Neural cell (in vitro differentiated cells): ENCODE measurements around the gene NUDT19. TPM values are rescaled to one million over a fixed set of nuclear protein-coding genes. Genes with fewer than 3 reads are reported as not detected.

ENCODE experiments used
- H2AFZ ChIP-seq: fragments of 200-600, 300-800 bp; sonication (generic), shearing (Covaris generic); 2 replicates; pipeline ENCODE4 v1.6.0; 2014; ENCODE audit warnings: low read depth, mild to moderate bottlenecking, antibody characterized with exemption, low read length, moderate library complexity
- H3F3A ChIP-seq: fragments of 200-600 bp; shearing (Covaris generic); 2 replicates; pipeline ENCODE4 v1.6.1; 2016; ENCODE audit warnings: mild to moderate bottlenecking, moderate library complexity, mixed read lengths, antibody characterized with exemption, low read length; ENCODE audit not compliant: insufficient read depth, poor library complexity, severe bottlenecking
- H3K27ac ChIP-seq: fragments of 200-600, 300-800 bp; sonication (generic), shearing (Covaris generic); 2 replicates; pipeline ENCODE4 v1.5.1; 2014; ENCODE audit warnings: mild to moderate bottlenecking, low read length, moderate library complexity
- H3K27me3 ChIP-seq: fragments of 300-800, 200-600 bp; sonication (generic), shearing (Covaris generic); 2 replicates; pipeline ENCODE4 v1.6.0; 2014; ENCODE audit warnings: mild to moderate bottlenecking, low read depth, low read length, moderate library complexity; ENCODE audit not compliant: insufficient read depth
- H3K36me3 ChIP-seq: fragments of 300-800, 200-600 bp; sonication (generic), shearing (Covaris generic); 2 replicates; pipeline ENCODE4 v1.5.1; 2014; ENCODE audit warnings: mild to moderate bottlenecking, antibody characterized with exemption, low read length, moderate library complexity; ENCODE audit not compliant: insufficient read depth
- H3K4me2 ChIP-seq: fragments of 300-800, 200-600 bp; sonication (generic), shearing (Covaris generic); 2 replicates; pipeline ENCODE4 v1.6.0; 2014; ENCODE audit warnings: mild to moderate bottlenecking, low read length
- H3K4me3 ChIP-seq: fragments of 300-800, 200-600 bp; sonication (generic), shearing (Covaris generic); 2 replicates; pipeline ENCODE4 v1.5.1; 2014; ENCODE audit warnings: mild to moderate bottlenecking, low read length, moderate library complexity
- H3K79me2 ChIP-seq: fragments of 200-600 bp; shearing (Covaris generic); replicated peaks from 2 replicates; pipeline ENCODE4 v1.6.0; 2014; ENCODE audit warnings: mild to moderate bottlenecking, low read length, moderate library complexity; ENCODE audit not compliant: insufficient read depth
- H3K9ac ChIP-seq: fragments of 300-800, 200-600 bp; sonication (generic), shearing (Covaris generic); 2 replicates; pipeline ENCODE4 v1.6.1; 2016; ENCODE audit warnings: mild to moderate bottlenecking, low read length, mixed read lengths
- H3K9me2 ChIP-seq: fragments of 200-600 bp; shearing (Covaris generic); 2 replicates; pipeline ENCODE4 v1.6.1; 2016; ENCODE audit warnings: mild to moderate bottlenecking, low read length, mixed read lengths; ENCODE audit not compliant: insufficient read depth
- H3K9me3 ChIP-seq: fragments of 200-600, 300-800 bp; sonication (generic), shearing (Covaris generic); 2 replicates; pipeline ENCODE4 v1.6.1; 2016; ENCODE audit warnings: mild to moderate bottlenecking, mixed run types, low read length, moderate library complexity, mixed read lengths
- H4K20me1 ChIP-seq: fragments of 200-600 bp; shearing (Covaris generic); 2 replicates; pipeline ENCODE4 v1.6.1; 2016; ENCODE audit warnings: mild to moderate bottlenecking, mixed run types; ENCODE audit not compliant: insufficient read depth
- EP300 ChIP-seq: fragments of 450-650 bp; conservative IDR thresholded peaks from 2 replicates; pipeline ENCODE4 v1.6.1; 2014; ENCODE audit warnings: antibody characterized with exemption, mild to moderate bottlenecking, moderate library complexity; ENCODE audit not compliant: poor library complexity, severe bottlenecking
- EZH2 ChIP-seq: fragments of 200-600, 300-800 bp; shearing (Covaris generic), sonication (generic); IDR thresholded peaks from 2 replicates; pipeline ENCODE4 v1.6.1; 2014; ENCODE audit warnings: antibody characterized with exemption, low read length, borderline replicate concordance, mild to moderate bottlenecking; ENCODE audit not compliant: insufficient read depth, poor library complexity, severe bottlenecking
- MXI1 ChIP-seq: fragments of 450-650 bp; conservative IDR thresholded peaks from 2 replicates; pipeline ENCODE4 v1.6.1; 2014; ENCODE audit warnings: antibody characterized with exemption, mild to moderate bottlenecking; ENCODE audit not compliant: poor library complexity, severe bottlenecking
- POLR2AphosphoS5 ChIP-seq: IDR thresholded peaks from 2 replicates; pipeline ENCODE4 v1.6.1; 2012
- RAD21 ChIP-seq: fragments of 450-650 bp; conservative IDR thresholded peaks from 2 replicates; pipeline ENCODE4 v1.6.1; 2014; ENCODE audit warnings: antibody characterized with exemption, mild to moderate bottlenecking, moderate library complexity
- SMC3 ChIP-seq: fragments of 450-650 bp; conservative IDR thresholded peaks from 2 replicates; pipeline ENCODE4 v1.6.1; 2014; ENCODE audit warnings: antibody characterized with exemption, mild to moderate bottlenecking, moderate library complexity; ENCODE audit not compliant: poor library complexity
- TAF1 ChIP-seq: IDR thresholded peaks from 2 replicates; pipeline ENCODE4 v1.6.1; 2012; ENCODE audit warnings: low read depth
- polyA plus RNA-seq: library from polyadenylated mRNA; depleted of rRNA; stranded (reverse); fragments of >200 nt; gene quantifications from 2 replicates; pipeline ENCODE4 v1.2.3, GENCODE V29; 2014
- TF ChIP-seq, protein P1 (sequence below): fragments of 450-650 bp; IDR thresholded peaks from 2 replicates; pipeline ENCODE4 v1.5.1; 2014; ENCODE audit warnings: antibody characterized with exemption, mild to moderate bottlenecking, moderate library complexity; ENCODE audit not compliant: poor library complexity, severe bottlenecking
- TF ChIP-seq, protein P2 (sequence below): IDR thresholded peaks from 2 replicates; pipeline ENCODE4 v1.6.1; 2012; ENCODE audit warnings: borderline replicate concordance

The NUDT19 gene
- polyA plus RNA-seq, 1 donor from 2014 or later = 1.2 TPM

DNA sequence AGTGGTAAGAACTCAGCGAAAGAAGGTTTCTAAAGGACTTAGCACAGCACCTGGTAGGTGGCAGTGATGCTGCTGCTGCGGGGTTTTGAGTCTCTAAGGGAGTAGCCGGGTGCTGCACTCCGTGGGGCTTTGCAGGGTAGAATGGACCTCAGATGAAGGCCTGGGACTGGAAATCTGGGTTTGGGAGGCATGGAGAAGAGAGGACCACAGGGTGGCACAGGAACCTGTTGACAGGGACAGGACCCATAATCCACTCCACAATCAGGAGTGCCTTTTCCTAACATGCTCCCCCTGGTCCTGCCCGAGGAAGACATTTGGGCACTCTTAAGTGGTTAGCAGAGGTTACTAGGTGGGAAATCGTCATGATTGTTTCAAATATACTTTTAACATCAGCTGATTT, 57.7 kb downstream of the NUDT19 start:
- peak overlapping the region; percentile 92 for H3K27ac ChIP-seq
- peak overlapping the region; percentile 71 for H3K9ac ChIP-seq
- H3K9me3 ChIP-seq = no peaks in the 10 kb centered on the region
- no peaks in the 10 kb centered on the region for H3K36me3 ChIP-seq
- H4K20me1 ChIP-seq = no peaks in the 10 kb centered on the region
- no peak overlapping the region for H2AFZ ChIP-seq
- no peaks in the 10 kb centered on the region for H3K79me2 ChIP-seq
- TF ChIP-seq POLR2AphosphoS5 (no peak), EZH2 (no peak), RAD21 (no peak), TAF1 (no peak), SMC3 (no peak), EP300 (no peak)
- H3K4me3 ChIP-seq = peak overlapping the region; percentile 32
- H3K4me2 ChIP-seq = peak overlapping the region; percentile 38
- H3F3A ChIP-seq = peaks cover 8% of the 10 kb centered on the region
- H3K27me3 ChIP-seq = no peaks in the 10 kb centered on the region
- no peaks in the 10 kb centered on the region for H3K9me2 ChIP-seq

DNA sequence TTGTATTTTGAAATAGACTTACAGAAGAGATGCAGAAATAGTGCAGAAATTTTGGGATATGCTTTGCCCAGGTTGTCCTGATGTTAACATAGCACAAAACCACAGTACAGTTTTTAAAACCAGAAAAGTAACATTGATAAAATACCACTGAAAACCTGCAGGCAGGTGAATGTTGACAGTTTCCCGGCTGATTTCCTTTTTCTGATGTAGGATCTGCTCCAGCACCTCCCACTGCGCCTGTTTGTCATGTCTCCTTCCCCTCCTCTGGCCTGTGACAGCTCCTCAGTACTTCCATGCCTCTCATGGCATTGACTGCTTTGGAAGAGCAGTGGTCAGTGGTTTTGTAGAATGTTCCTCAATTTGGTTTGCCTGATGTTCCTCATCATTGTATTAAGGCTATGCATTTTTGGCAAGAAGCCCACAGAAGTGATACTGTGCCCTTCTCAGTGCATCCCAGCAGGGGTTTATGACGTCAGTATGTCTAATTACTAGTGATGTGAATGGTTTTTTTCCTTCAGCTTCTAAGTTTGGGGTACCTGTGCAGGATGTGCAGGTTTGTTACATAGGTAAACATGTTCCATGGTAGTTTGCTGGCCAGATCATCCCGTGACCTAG, 58.9 kb downstream of the NUDT19 start:
- Histone ChIP-seq H3K9me2 (no peaks in the 10 kb centered on the region), H3K4me3 (no peak overlapping the region), H3K27me3 (no peaks in the 10 kb centered on the region), H4K20me1 (no peaks in the 10 kb centered on the region), H3F3A (no peaks in the 10 kb centered on the region), H2AFZ (no peak overlapping the region), H3K27ac (no peak overlapping the region), H3K36me3 (no peaks in the 10 kb centered on the region), H3K9ac (no peak overlapping the region), H3K79me2 (no peaks in the 10 kb centered on the region), H3K4me2 (no peak overlapping the region), H3K9me3 (no peaks in the 10 kb centered on the region)
- TF ChIP-seq, protein P1, sequence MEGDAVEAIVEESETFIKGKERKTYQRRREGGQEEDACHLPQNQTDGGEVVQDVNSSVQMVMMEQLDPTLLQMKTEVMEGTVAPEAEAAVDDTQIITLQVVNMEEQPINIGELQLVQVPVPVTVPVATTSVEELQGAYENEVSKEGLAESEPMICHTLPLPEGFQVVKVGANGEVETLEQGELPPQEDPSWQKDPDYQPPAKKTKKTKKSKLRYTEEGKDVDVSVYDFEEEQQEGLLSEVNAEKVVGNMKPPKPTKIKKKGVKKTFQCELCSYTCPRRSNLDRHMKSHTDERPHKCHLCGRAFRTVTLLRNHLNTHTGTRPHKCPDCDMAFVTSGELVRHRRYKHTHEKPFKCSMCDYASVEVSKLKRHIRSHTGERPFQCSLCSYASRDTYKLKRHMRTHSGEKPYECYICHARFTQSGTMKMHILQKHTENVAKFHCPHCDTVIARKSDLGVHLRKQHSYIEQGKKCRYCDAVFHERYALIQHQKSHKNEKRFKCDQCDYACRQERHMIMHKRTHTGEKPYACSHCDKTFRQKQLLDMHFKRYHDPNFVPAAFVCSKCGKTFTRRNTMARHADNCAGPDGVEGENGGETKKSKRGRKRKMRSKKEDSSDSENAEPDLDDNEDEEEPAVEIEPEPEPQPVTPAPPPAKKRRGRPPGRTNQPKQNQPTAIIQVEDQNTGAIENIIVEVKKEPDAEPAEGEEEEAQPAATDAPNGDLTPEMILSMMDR = no peak
- TF ChIP-seq SMC3 = no peak
- no peak for TF ChIP-seq EP300
- no peak for TF ChIP-seq TAF1

DNA sequence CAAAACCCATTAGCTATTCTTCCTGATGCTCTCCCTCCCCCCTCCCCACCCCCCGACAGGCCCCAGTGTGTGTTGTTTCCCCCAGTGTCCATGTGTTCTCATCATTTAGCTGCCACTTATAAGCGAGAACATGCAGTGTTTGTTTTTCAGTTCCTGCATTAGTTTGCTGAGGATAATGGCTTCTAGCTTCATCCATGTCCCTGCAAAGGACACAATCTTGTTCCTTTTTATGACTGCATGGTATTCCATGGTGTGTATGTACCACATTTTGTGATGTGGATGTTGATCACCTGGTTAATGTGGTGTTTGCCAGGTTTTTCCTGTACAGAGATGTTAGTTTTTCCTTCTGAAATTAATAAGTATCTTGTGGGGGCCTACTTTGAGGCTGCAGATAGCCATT, 59.4 kb downstream of the NUDT19 start:
- Histone ChIP-seq H3K9me2 (no peaks in the 10 kb centered on the region), H3K9me3 (no peaks in the 10 kb centered on the region), H3F3A (no peaks in the 10 kb centered on the region), H3K36me3 (no peaks in the 10 kb centered on the region), H4K20me1 (no peaks in the 10 kb centered on the region), H2AFZ (no peak overlapping the region), H3K4me2 (no peak overlapping the region), H3K4me3 (no peak overlapping the region), H3K27me3 (no peaks in the 10 kb centered on the region), H3K27ac (no peak overlapping the region), H3K9ac (no peak overlapping the region), H3K79me2 (no peaks in the 10 kb centered on the region)
- TF ChIP-seq MXI1 (no peak), TAF1 (no peak), EZH2 (no peak), SMC3 (no peak), POLR2AphosphoS5 (no peak), RAD21 (no peak), EP300 (no peak)
- TF ChIP-seq, protein P1 = no peak
- TF ChIP-seq, protein P2, sequence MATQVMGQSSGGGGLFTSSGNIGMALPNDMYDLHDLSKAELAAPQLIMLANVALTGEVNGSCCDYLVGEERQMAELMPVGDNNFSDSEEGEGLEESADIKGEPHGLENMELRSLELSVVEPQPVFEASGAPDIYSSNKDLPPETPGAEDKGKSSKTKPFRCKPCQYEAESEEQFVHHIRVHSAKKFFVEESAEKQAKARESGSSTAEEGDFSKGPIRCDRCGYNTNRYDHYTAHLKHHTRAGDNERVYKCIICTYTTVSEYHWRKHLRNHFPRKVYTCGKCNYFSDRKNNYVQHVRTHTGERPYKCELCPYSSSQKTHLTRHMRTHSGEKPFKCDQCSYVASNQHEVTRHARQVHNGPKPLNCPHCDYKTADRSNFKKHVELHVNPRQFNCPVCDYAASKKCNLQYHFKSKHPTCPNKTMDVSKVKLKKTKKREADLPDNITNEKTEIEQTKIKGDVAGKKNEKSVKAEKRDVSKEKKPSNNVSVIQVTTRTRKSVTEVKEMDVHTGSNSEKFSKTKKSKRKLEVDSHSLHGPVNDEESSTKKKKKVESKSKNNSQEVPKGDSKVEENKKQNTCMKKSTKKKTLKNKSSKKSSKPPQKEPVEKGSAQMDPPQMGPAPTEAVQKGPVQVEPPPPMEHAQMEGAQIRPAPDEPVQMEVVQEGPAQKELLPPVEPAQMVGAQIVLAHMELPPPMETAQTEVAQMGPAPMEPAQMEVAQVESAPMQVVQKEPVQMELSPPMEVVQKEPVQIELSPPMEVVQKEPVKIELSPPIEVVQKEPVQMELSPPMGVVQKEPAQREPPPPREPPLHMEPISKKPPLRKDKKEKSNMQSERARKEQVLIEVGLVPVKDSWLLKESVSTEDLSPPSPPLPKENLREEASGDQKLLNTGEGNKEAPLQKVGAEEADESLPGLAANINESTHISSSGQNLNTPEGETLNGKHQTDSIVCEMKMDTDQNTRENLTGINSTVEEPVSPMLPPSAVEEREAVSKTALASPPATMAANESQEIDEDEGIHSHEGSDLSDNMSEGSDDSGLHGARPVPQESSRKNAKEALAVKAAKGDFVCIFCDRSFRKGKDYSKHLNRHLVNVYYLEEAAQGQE = no peak
